Activated naive CD8-positive, alpha-beta T cell treated with anti-CD3 and anti-CD28 coated beads for 36 hours (primary cell): ENCODE results near the gene CBX5. TPM values are rescaled to one million over a fixed set of nuclear protein-coding genes. Genes with fewer than 3 reads are reported as not detected.

Source experiments
- DNase-seq: peaks from one replicate; pipeline ENCODE4 v3.0.0; 2021
- H3K27ac Mint-ChIP-seq: one replicate; pipeline ENCODE4 v1.8.0; 2022; ENCODE audit warnings: mild to moderate bottlenecking, moderate library complexity, mixed read lengths
- H3K27me3 Mint-ChIP-seq: one replicate; pipeline ENCODE4 v1.8.0; 2022; ENCODE audit warnings: mild to moderate bottlenecking, mixed read lengths
- H3K36me3 Mint-ChIP-seq: one replicate; pipeline ENCODE4 v1.8.0; 2021; ENCODE audit warnings: mild to moderate bottlenecking, mixed read lengths
- H3K4me1 Mint-ChIP-seq: one replicate; pipeline ENCODE4 v1.8.0; 2021; ENCODE audit warnings: mixed read lengths
- H3K4me3 Mint-ChIP-seq: one replicate; pipeline ENCODE4 v1.8.0; 2022; ENCODE audit warnings: mild to moderate bottlenecking, moderate library complexity, mixed read lengths
- H3K9me3 Mint-ChIP-seq: one replicate; pipeline ENCODE4 v1.8.0; 2022; ENCODE audit warnings: mixed read lengths
- total RNA-seq, 2 experiments: library from RNA; stranded (reverse); gene quantifications; one replicate each; pipeline ENCODE4 v1.2.3, GENCODE V29; 2021

Gene CBX5
- total RNA-seq, 2 experiments from 2014 or later = 101 to 105 TPM

DNA sequence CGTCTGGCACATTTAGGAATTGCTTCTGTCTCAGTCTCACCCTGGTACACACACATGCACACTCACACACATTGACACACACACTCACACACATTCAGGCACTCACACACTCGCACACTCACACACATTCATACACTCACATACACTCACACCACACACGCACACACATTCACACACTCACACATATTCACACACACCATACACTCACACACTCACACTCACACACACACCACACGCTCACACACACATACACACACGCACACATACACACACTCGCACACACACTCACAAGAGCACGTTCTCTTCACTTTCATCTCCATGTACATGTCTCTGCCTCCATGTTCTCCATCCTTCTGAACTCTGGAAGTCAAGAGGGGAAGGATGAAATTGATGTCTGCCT is 68.0 kb downstream of the CBX5 start:
- Mint-ChIP-seq H3K27ac (no peak overlapping the region), H3K9me3 (no peaks in the 10 kb centered on the region), H3K4me1 (peaks cover 14% of the 10 kb centered on the region), H3K36me3 (no peaks in the 10 kb centered on the region), H3K27me3 (peaks cover 8% of the 10 kb centered on the region), H3K4me3 (no peak overlapping the region)
- DNase-seq = no peak

DNA sequence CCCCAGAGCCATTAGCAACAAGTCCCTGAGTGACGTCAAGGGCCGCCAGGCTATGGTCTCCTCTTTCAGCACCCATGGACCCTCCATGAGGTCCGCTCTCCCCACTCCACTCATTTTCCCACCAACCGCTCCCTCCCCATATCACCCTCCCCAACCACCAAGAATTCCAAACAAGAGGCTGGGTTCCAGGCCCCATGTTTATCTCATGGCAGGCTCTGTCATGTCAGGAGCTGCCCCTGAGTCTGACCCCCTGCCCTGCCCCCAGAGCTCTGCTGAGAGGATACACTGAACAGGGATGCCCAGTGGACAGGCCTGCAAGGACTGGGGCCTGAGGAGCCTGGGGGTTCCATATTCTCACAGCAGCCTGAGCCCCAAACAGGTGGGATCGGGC is 69.5 kb downstream of the CBX5 start:
- Mint-ChIP-seq H3K4me3 (no peak overlapping the region), H3K9me3 (no peaks in the 10 kb centered on the region)

GRCh38 chr12:54208591-54208990 is 71.3 kb downstream of the CBX5 start:
- H3K4me3 Mint-ChIP-seq = no peak overlapping the region
- no peaks in the 10 kb centered on the region for H3K4me1 Mint-ChIP-seq
- no peaks in the 10 kb centered on the region for H3K9me3 Mint-ChIP-seq
- H3K27me3 Mint-ChIP-seq = peaks cover 24% of the 10 kb centered on the region
- H3K27ac Mint-ChIP-seq = no peak overlapping the region
- no peaks in the 10 kb centered on the region for H3K36me3 Mint-ChIP-seq
- DNase-seq = no peak

More for the DNA sequence above, 69.5 kb downstream of the CBX5 start:
- no peak for DNase-seq
- Mint-ChIP-seq H3K27me3 (peaks cover 12% of the 10 kb centered on the region), H3K27ac (no peak overlapping the region), H3K36me3 (no peaks in the 10 kb centered on the region), H3K4me1 (peaks cover 4% of the 10 kb centered on the region)

DNA sequence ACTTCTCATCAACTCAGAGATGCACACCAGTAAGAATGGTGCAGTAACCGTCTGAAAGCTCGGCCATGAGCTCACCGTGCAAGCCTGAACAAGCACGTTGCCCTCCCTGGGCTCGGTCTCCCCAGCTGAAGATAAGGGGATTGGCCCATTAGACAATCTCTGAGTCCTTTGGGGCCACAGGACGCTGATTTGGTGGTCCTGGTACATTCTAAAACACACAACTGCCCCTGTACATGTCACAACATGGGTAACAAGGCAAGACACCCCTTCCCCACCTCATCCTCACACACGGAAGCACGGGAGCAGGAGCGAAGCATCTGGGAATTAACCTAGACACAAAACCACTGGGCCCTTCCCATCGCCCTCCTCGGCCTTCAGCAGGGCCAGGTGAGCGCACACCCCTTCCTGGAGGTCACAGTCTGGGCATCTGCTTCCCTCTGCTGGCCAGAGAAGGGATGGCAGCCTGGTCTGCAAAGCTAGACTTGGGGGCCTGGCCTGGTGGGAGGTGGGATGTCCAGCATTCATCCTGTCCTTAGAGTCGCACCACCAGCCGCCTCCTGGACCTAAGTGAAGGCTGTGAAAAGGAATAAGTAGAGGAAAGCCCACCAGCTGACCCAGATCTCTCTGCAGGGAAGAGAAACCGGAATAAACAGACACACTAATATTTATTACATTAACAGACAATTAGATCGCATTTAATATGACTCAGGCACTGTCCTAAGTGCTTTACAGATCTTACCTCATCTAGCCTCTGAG is 72.2 kb downstream of the CBX5 start:
- DNase-seq = peak; percentile 77
- no peaks in the 10 kb centered on the region for H3K36me3 Mint-ChIP-seq
- no peaks in the 10 kb centered on the region for H3K9me3 Mint-ChIP-seq
- H3K27me3 Mint-ChIP-seq = peaks cover 28% of the 10 kb centered on the region
- no peaks in the 10 kb centered on the region for H3K4me1 Mint-ChIP-seq
- H3K27ac Mint-ChIP-seq = no peak overlapping the region
- H3K4me3 Mint-ChIP-seq = no peak overlapping the region

DNA sequence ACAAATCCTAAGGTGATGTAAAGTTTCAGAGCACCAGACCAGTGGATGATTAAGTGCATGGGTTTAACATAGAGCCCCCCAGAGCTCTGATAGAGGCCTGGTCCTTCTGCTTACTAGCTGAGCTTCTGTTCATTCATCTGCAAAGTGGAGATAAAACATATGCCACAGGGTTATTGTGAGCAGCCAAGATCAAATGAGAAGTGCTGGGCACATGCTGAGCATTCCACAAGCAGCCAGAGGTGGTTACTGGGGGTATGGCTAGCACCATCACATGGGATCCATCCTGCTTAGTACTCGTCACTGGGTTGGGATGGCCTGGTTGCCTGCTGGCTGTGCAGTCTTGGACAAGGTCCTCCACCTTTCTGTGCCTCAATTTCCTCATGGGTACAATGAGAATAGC is 73.1 kb downstream of the CBX5 start:
- no peak overlapping the region for H3K4me3 Mint-ChIP-seq
- no peaks in the 10 kb centered on the region for H3K4me1 Mint-ChIP-seq
- peaks cover 36% of the 10 kb centered on the region for H3K27me3 Mint-ChIP-seq
- no peak for DNase-seq
- H3K9me3 Mint-ChIP-seq = no peaks in the 10 kb centered on the region
- H3K27ac Mint-ChIP-seq = no peak overlapping the region
- no peaks in the 10 kb centered on the region for H3K36me3 Mint-ChIP-seq

GRCh38 chr12:54204316-54204715 is 75.6 kb downstream of the CBX5 start:
- no peak overlapping the region for H3K4me3 Mint-ChIP-seq
- no peaks in the 10 kb centered on the region for H3K9me3 Mint-ChIP-seq
- H3K27ac Mint-ChIP-seq = no peak overlapping the region
- no peaks in the 10 kb centered on the region for H3K36me3 Mint-ChIP-seq
- H3K27me3 Mint-ChIP-seq = peaks cover 61% of the 10 kb centered on the region
- no peak for DNase-seq
- H3K4me1 Mint-ChIP-seq = no peaks in the 10 kb centered on the region

DNA sequence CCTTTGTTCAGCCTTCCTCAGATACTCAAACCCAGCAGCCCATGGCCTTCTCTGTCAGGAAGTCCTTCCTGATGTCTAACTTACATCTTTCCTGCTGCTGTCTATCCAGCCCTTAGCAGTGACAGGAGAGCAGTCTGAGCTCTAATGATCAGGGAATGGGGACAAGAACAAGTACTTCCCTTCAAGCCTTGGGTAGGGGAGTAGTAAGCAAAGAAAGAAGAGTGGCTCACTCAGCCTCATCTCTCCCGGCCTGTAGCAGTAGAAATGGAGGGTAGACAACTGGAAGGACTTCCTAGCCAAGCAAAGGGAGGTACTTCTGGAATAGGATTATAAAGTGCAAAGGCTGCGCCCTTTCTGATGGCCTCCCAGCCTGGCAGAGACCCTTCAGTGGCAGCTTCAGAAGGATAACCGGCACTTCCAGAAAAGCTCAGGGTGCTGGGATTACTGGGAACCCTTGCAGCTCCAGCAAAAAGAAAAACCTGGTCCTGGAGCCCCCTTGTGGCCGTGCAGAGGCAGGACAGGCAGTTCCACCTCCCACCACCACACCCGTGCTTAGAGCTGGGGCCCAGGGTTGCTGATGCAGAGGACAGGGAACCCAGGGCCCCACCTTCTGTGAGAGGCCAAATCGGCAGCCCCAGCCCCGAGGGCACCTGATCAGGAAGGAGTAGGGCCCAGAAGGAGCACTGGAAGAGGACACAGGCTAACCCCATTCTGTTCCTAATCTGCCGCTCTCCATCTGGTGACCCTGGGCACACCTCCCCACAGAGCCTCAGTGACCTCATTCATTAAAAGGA is 78.7 kb downstream of the CBX5 start:
- Mint-ChIP-seq H3K9me3 (no peaks in the 10 kb centered on the region), H3K4me1 (peaks cover 4% of the 10 kb centered on the region), H3K27me3 (peaks cover 81% of the 10 kb centered on the region), H3K36me3 (no peaks in the 10 kb centered on the region), H3K4me3 (no peak overlapping the region), H3K27ac (no peak overlapping the region)
- peak; percentile 66 for DNase-seq

DNA sequence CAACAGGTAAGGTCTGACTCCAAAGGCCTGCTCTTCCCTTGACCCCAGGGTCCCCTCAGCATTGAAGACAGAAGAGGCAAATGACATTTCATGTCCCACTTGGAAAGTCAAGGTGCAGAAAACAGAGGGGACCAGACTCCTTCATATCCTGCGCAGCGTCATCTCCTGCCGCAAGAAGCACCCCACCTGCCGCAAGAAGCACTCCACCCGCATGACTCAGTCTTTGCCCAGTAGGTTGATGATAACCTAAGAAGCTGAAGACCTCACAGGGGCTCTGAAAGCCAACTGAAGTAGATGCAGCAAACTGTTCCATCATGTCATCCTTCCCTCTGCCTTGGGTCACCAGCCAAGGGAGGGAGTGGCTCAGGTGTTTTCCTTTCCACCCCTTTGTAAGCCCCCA is 79.5 kb downstream of the CBX5 start:
- Mint-ChIP-seq H3K4me1 (peaks cover 4% of the 10 kb centered on the region), H3K4me3 (no peak overlapping the region), H3K27ac (no peak overlapping the region), H3K9me3 (no peaks in the 10 kb centered on the region), H3K27me3 (peaks cover 87% of the 10 kb centered on the region), H3K36me3 (no peaks in the 10 kb centered on the region)
- DNase-seq = no peak

DNA sequence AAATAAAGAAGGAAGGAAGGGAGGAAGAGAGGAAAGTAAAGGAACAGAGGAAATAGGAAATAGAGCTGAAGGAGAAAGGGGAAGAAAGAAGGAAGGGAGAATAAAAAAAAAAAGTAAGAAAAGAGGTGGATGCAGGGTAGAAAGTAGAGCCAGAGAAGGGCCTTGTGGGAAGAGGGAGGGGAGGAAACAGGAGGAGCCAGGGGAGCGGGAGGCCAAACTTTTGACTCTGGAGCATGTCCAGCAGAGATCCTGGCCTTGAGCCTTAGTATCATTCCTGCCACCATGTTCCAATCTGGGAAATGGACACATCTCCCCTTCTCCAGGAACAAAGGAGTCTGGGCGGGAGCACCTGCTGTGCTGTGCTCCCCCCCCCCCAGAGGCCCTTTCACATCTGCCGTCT is 80.0 kb downstream of the CBX5 start:
- no peak overlapping the region for H3K27ac Mint-ChIP-seq
- peaks cover 4% of the 10 kb centered on the region for H3K4me1 Mint-ChIP-seq
- H3K9me3 Mint-ChIP-seq = no peaks in the 10 kb centered on the region
- no peak overlapping the region for H3K4me3 Mint-ChIP-seq
- H3K36me3 Mint-ChIP-seq = no peaks in the 10 kb centered on the region
- DNase-seq = no peak
- H3K27me3 Mint-ChIP-seq = peaks cover 87% of the 10 kb centered on the region

- DNase-seq = no peak
- H3K9me3 Mint-ChIP-seq = no peaks in the 10 kb centered on the region
- no peak overlapping the region for H3K27ac Mint-ChIP-seq
- no peak overlapping the region for H3K4me3 Mint-ChIP-seq
- H3K36me3 Mint-ChIP-seq = no peaks in the 10 kb centered on the region
- H3K27me3 Mint-ChIP-seq = peaks cover 89% of the 10 kb centered on the region
- peaks cover 4% of the 10 kb centered on the region for H3K4me1 Mint-ChIP-seq
Observed at GRCh38 chr12:54199034-54199433, 80.9 kb downstream of the CBX5 start.

DNA sequence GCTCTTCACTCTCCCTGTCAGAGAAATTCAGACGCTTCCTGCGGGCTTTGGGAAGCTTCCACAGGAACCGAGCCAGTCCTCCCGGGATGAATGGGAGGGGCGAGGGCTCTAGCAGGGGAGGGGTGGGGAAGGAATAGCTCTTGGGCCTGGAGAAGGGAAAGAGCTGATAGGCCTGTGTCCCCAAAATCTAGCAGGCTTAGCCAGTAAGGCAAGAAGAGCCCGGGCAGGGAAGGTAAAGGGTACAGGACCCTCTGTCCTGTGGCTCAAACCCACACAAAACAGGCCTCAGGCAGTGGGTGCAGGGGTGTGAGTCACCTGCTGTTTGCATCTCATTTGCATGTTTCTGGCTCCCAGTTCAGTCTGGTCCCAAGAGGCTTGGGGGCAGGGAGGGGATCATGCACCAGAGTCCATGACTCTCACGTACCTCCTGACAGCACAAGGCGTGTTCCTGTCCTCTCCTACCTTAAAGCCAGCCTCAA is 82.5 kb downstream of the CBX5 start:
- H3K27me3 Mint-ChIP-seq = peaks cover 94% of the 10 kb centered on the region
- no peak overlapping the region for H3K27ac Mint-ChIP-seq
- H3K36me3 Mint-ChIP-seq = no peaks in the 10 kb centered on the region
- H3K4me3 Mint-ChIP-seq = no peak overlapping the region
- no peaks in the 10 kb centered on the region for H3K9me3 Mint-ChIP-seq
- no peak for DNase-seq
- peaks cover 4% of the 10 kb centered on the region for H3K4me1 Mint-ChIP-seq

- no peak for DNase-seq
- Mint-ChIP-seq H3K4me1 (peaks cover 4% of the 10 kb centered on the region), H3K4me3 (no peak overlapping the region), H3K27me3 (peaks cover 94% of the 10 kb centered on the region), H3K9me3 (no peaks in the 10 kb centered on the region), H3K27ac (no peak overlapping the region), H3K36me3 (no peaks in the 10 kb centered on the region)
Observed at GRCh38 chr12:54197010-54197409, 82.9 kb downstream of the CBX5 start.

DNA sequence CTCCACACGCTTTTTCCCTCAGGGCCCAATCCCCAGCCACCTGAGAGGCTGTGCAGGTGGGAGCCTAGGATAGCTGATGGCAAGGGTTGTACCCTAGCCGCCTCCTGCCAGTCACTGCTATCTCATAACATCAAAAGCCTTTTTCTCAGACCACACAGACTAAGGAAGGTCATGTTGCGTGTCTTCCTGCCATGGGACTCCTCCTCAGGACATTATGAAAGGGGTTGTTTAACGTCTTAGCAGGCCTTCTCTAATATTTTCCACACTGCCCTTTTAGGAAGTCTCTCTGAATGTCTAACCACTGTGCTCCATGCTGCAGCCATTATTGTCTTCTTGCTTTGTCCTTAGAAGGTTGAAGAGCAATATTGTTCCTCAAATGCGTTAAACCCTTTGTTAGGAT is 83.5 kb downstream of the CBX5 start:
- no peak overlapping the region for H3K27ac Mint-ChIP-seq

GRCh38 chr12:54195737-54196347 is 84.1 kb downstream of the CBX5 start:
- Mint-ChIP-seq H3K27ac (no peak overlapping the region), H3K4me3 (no peak overlapping the region), H3K27me3 (peaks cover 91% of the 10 kb centered on the region), H3K4me1 (peaks cover 6% of the 10 kb centered on the region), H3K36me3 (no peaks in the 10 kb centered on the region), H3K9me3 (no peaks in the 10 kb centered on the region)
- no peak for DNase-seq

More for the DNA sequence above, 83.5 kb downstream of the CBX5 start:
- H3K4me3 Mint-ChIP-seq = no peak overlapping the region
- no peak for DNase-seq
- peaks cover 5% of the 10 kb centered on the region for H3K4me1 Mint-ChIP-seq
- H3K36me3 Mint-ChIP-seq = no peaks in the 10 kb centered on the region
- no peaks in the 10 kb centered on the region for H3K9me3 Mint-ChIP-seq
- peaks cover 91% of the 10 kb centered on the region for H3K27me3 Mint-ChIP-seq

DNA sequence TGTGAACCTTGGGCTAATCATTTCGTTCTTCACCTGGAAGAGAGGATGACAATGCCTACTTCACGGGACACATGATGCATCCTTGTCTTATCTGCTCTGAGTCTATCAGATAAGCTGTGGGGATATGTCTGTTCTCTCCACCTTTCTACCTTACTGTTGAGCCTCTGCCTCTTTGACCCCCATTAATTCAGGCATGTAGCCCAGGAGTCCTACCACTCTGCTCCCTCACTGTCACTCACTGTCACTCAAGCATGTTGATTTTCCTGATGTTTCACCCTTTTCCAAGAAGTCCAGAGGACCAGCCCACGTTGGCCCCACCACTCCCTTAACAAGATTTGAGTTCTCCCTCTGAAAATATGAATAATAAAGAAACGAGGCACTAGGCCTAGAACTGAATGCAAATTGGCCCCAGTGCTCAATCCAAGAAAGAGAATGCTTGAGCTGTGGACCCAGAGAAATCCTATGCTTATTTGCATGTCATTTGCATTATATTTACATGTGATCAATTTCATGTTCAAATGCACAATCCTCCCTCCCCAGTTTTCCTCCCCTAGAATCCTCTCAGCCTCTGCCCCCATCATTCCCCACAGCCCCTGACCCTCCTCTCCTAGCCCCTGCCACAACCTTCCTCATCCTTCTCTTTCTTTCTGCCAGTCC is 84.7 kb downstream of the CBX5 start:
- Mint-ChIP-seq H3K27me3 (peaks cover 88% of the 10 kb centered on the region), H3K36me3 (no peaks in the 10 kb centered on the region), H3K4me3 (no peak overlapping the region), H3K9me3 (no peaks in the 10 kb centered on the region), H3K27ac (no peak overlapping the region), H3K4me1 (peaks cover 6% of the 10 kb centered on the region)
- no peak for DNase-seq
